Measurements from ENCODE around the gene PLPP4.

GRCh38 chr10:120570418-120570817, 113.4 kb downstream of the PLPP4 start:
- TF ChIP-seq, protein P1, sequence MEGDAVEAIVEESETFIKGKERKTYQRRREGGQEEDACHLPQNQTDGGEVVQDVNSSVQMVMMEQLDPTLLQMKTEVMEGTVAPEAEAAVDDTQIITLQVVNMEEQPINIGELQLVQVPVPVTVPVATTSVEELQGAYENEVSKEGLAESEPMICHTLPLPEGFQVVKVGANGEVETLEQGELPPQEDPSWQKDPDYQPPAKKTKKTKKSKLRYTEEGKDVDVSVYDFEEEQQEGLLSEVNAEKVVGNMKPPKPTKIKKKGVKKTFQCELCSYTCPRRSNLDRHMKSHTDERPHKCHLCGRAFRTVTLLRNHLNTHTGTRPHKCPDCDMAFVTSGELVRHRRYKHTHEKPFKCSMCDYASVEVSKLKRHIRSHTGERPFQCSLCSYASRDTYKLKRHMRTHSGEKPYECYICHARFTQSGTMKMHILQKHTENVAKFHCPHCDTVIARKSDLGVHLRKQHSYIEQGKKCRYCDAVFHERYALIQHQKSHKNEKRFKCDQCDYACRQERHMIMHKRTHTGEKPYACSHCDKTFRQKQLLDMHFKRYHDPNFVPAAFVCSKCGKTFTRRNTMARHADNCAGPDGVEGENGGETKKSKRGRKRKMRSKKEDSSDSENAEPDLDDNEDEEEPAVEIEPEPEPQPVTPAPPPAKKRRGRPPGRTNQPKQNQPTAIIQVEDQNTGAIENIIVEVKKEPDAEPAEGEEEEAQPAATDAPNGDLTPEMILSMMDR (IDR thresholded peaks at IDR 0.05): no peak
- no peak for TF ChIP-seq POLR2A (IDR thresholded peaks at IDR 0.05)
